Measurements from ENCODE around the gene SHF. TPM values are rescaled to one million over a fixed set of nuclear protein-coding genes. Genes with fewer than 3 reads are reported as not detected.
A peak's percentile ranks its signal among the peaks of the same experiment; 100 is the strongest.

Gene SHF
- total and polyA plus RNA-seq, 2 of the 4 experiments (the other 2 are of a cell fraction), result 1.8 to 3.5 TPM

GRCh38 chr15:45121706-45122417, 65.9 kb downstream of the SHF start:
- dilution Hi-C loops (cut with HindIII; ENCODE audit: low sequenced_read_pairs, unreplicated experiment), result no loop called here
- Histone ChIP-seq H3K9ac (ENCODE audit: low read depth, low read length) (no peak overlapping the region), H3K36me3 (ENCODE audit: control insufficient read depth, insufficient read depth, low read length) (no peaks in the 10 kb centered on the region)

More at GRCh38 chr15:45121706-45122417, 65.9 kb downstream of the SHF start:
- Histone ChIP-seq H3K18ac (ENCODE audit: low read depth, low read length) (no peak overlapping the region), H3K14ac (replicated peaks; ENCODE audit: low read depth, low read length) (no peak overlapping the region), H4K5ac (ENCODE audit: low read depth, low read length) (no peak overlapping the region), H2BK120ac (ENCODE audit: low read depth, low read length) (no peak overlapping the region), H3K27me3 (ENCODE audit: control insufficient read depth, insufficient read depth, low read length) (peaks cover 25% of the 10 kb centered on the region), H2AK9ac (replicated peaks; ENCODE audit: low read depth, low read length, poor library complexity) (no peak overlapping the region), H3K4ac (ENCODE audit: low read depth, low read length) (no peak overlapping the region), H4K8ac (ENCODE audit: low read depth in 2 of 2, low read length in 2 of 2) (no peak overlapping the region), H3K23ac (ENCODE audit: low read depth, low read length) (no peak overlapping the region), H2BK20ac (ENCODE audit: low read depth, low read length) (no peak overlapping the region), H2BK5ac (ENCODE audit: low read depth, low read length, poor library complexity, severe bottlenecking) (no peak overlapping the region), H3K56ac (ENCODE audit: extremely low read depth, insufficient read depth, low read length) (no peak overlapping the region), H2AFZ (replicated peaks; ENCODE audit: low read length, poor library complexity) (peak overlapping the region; percentile 77), H2AK5ac (ENCODE audit: low read depth, low read length) (no peak overlapping the region), H2BK15ac (ENCODE audit: low read depth, low read length) (no peak overlapping the region), H3K9me3 (ENCODE audit: control insufficient read depth, insufficient read depth, low read length) (no peaks in the 10 kb centered on the region), H3K4me3 (ENCODE audit: insufficient read depth, low read depth, low read length) (no peak overlapping the region), H3K4me1 (ENCODE audit: control insufficient read depth, insufficient read depth, low read length) (peaks cover 3% of the 10 kb centered on the region), H4K20me1 (ENCODE audit: insufficient read depth, low read length) (no peaks in the 10 kb centered on the region), H3K79me1 (ENCODE audit: low read depth in 1 of 2, low read length in 2 of 2) (no peaks in the 10 kb centered on the region), H3K27ac (ENCODE audit: insufficient read depth, low read length) (no peak overlapping the region), H3K9me1 (ENCODE audit: insufficient read depth, low read length) (no peaks in the 10 kb centered on the region), H4K91ac (ENCODE audit: insufficient read depth, low read depth, low read length) (no peak overlapping the region), H3K4me2 (ENCODE audit: low read depth, low read length) (peak overlapping the region; percentile 3; the same call in 1 of the 2 replicates)
- POLR2A ChIA-PET (ENCODE audit: unreplicated experiment), result no interaction called here
- in situ Hi-C loops (cut with MboI; ENCODE audit: low sequenced_read_pairs), result no loop called here
- no CpG with 5 or more reads among the region's 9 CpGs for WGBS, 2 experiments (ENCODE audit: extremely low coverage in 2 of 2, insufficient read length in 1 of 2)
- peak; percentile 89 for DNase-seq
- intact Hi-C loops (cut with micrococcal nuclease), result no loop called here
- peak; percentile 56 for ATAC-seq (ENCODE audit: low read depth)
- TF ChIP-seq ELK1 (IDR thresholded peaks at IDR 0.05; ENCODE audit: borderline replicate concordance, low read depth, low read length), result no peak
- peak; percentile 47; the same call in 1 of the 2 replicates for TF ChIP-seq CEBPB (IDR thresholded peaks at IDR 0.05; ENCODE audit: low read depth, low read length)
- no peak for TF ChIP-seq CTCF (conservative IDR thresholded peaks at IDR 0.05; ENCODE audit: low read depth, low read length)
- TF ChIP-seq USF2 (IDR thresholded peaks at IDR 0.05; ENCODE audit: low read depth, low read length), result no peak
- TF ChIP-seq POLR2A (IDR thresholded peaks at IDR 0.05; ENCODE audit: low read depth, low read length), result no peak
- TF ChIP-seq RCOR1 (IDR thresholded peaks at IDR 0.05; ENCODE audit: insufficient replicate concordance, low read length), result no peak
- TF ChIP-seq FOS (IDR thresholded peaks at IDR 0.05; ENCODE audit: low read depth, low read length), result peak; percentile 59
- TF ChIP-seq MAZ (IDR thresholded peaks at IDR 0.05; ENCODE audit: borderline replicate concordance, low read depth, low read length), result no peak
- no peak for TF ChIP-seq CHD1 (IDR thresholded peaks at IDR 0.05; ENCODE audit: low read depth, low read length)
- TF ChIP-seq MXI1 (IDR thresholded peaks at IDR 0.05; ENCODE audit: borderline replicate concordance, low read depth, low read length), result no peak
- no peak for TF ChIP-seq SMC3 (IDR thresholded peaks at IDR 0.05; ENCODE audit: low read depth, low read length)
- TF ChIP-seq BHLHE40 (IDR thresholded peaks at IDR 0.05; ENCODE audit: low read depth, low read length), result peak; percentile 68
- no peak for TF ChIP-seq RAD21 (IDR thresholded peaks at IDR 0.05; ENCODE audit: low read length)
- TF ChIP-seq MAFK (IDR thresholded peaks at IDR 0.05; ENCODE audit: low read depth, low read length), result no peak
- CTCF ChIA-PET, result interaction anchor here (0.9 to 1.1 kb wide), 2 partner anchors 25 to 336 kb away, joined by 3 read pairs; no protein-coding TSS in a partner anchor
- BruUV-seq (replicated peaks), result no TSS peak
